ENCODE measurements around the gene CRIM1. TPM values are rescaled to one million over a fixed set of nuclear protein-coding genes. Genes with fewer than 3 reads are reported as not detected.

Gene CRIM1
- total and polyA plus RNA-seq, 10 donors: 7.1 to 213 (median 110) TPM

DNA sequence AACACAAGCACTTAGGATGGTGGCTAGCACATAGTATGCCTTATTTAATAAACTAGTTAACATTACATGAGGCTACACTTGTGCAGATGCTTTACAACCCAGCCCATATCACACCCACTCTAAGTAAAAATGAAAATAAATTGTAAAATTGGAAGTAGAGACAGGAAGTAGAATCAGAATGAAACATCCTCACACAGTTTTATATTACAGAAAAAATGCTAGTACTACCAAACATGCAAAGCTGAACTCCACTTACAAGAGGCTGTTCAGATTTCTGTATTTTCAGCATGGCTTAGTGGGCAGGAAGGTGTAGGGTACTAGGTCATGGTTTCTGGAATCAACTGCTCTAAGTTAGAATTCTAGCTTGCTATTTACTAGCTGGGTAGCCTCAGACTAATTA lies 18.2 kb upstream of the CRIM1 start:
- Histone ChIP-seq H3K9me3 (no peaks in the 10 kb centered on the region), H3K27ac (no peak overlapping the region), H3K4me1 (peaks cover 0 to 5% (median 0%) of the 10 kb centered on the region in 6 donors), H3K27me3 (replicated peaks in 1 of 7) (no peaks in the 10 kb centered on the region), H3K36me3 (no peaks in the 10 kb centered on the region), H3K4me3 (no peak overlapping the region)
- DNase-seq: no peak
- intact Hi-C loops (cut with DNase I; ENCODE audit: low total_unique reads): no loop called here
- TF ChIP-seq, protein P1, sequence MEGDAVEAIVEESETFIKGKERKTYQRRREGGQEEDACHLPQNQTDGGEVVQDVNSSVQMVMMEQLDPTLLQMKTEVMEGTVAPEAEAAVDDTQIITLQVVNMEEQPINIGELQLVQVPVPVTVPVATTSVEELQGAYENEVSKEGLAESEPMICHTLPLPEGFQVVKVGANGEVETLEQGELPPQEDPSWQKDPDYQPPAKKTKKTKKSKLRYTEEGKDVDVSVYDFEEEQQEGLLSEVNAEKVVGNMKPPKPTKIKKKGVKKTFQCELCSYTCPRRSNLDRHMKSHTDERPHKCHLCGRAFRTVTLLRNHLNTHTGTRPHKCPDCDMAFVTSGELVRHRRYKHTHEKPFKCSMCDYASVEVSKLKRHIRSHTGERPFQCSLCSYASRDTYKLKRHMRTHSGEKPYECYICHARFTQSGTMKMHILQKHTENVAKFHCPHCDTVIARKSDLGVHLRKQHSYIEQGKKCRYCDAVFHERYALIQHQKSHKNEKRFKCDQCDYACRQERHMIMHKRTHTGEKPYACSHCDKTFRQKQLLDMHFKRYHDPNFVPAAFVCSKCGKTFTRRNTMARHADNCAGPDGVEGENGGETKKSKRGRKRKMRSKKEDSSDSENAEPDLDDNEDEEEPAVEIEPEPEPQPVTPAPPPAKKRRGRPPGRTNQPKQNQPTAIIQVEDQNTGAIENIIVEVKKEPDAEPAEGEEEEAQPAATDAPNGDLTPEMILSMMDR (IDR thresholded peaks at IDR 0.05 in 8 of 11, conservative IDR thresholded peaks at IDR 0.05 in 3 of 11): no peak
- TF ChIP-seq POLR2A (IDR thresholded peaks at IDR 0.05) (no peak), POLR2AphosphoS5 (IDR thresholded peaks at IDR 0.05) (no peak)

DNA sequence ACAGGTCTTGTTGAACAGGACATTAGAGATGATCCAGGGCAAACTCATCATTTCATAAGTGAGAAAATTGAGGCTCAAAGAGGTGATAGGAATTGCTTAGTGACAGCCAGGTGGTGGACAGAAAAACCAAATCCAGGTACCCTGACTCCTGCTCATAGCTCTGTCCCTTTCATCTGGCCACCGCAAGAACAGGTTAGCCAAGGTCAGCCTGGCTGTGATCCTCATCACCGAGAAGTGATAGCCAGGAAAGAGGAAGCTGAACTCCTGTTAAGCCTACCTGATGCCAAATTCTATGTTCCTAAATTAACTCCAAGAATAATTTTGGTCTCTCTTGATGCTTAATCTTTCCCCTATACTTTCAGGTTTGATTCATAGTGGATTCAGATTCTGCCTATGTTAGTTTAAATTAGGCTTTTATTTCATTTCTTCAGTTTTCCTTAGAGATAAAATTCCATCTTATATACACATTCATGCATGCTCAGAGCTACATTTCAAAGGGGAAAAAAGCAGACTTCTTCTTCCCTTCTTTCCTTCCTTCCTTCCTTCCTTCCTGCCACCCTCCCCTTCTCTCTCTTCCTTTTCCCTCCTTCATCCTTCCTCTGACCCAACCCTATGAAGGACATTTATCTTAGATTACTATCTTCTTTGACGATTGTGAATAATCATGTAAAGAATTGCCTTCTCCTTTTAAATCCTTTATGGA lies 17.3 kb upstream of the CRIM1 start:
- TF ChIP-seq POLR2AphosphoS5 (IDR thresholded peaks at IDR 0.05): no peak
- TF ChIP-seq, protein P1 (IDR thresholded peaks at IDR 0.05 in 8 of 11, conservative IDR thresholded peaks at IDR 0.05 in 3 of 11): no peak
- no peak for TF ChIP-seq POLR2A (IDR thresholded peaks at IDR 0.05)
- Histone ChIP-seq H3K27me3 (replicated peaks in 1 of 7) (no peaks in the 10 kb centered on the region), H3K4me3 (no peak overlapping the region), H3K4me1 (peaks cover 0 to 5% (median 0%) of the 10 kb centered on the region in 6 donors), H3K9me3 (no peaks in the 10 kb centered on the region), H3K27ac (no peak overlapping the region), H3K36me3 (no peaks in the 10 kb centered on the region)
- DNase-seq: no peak
- intact Hi-C loops (cut with DNase I; ENCODE audit: low total_unique reads): no loop called here
- WGBS, 5 donors: 62 to 77% (median 65%) methylated on average over 3 of the region's 3 CpGs

DNA sequence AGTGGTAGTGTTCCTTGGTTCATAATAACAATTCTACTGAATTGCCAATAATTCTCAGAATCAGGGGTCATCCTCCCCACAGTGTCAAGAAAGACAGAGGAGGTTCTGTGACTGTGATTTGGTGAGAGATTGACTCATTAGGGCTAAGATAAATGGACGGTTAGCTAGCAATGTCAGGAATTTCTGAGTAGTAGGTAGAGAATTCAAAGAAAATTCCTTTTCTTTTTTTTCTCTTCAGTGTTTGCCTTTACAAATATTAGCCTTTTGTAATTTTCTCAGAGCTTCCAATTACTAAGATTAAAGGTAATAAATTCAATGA lies 16.8 kb upstream of the CRIM1 start:
- TF ChIP-seq POLR2AphosphoS5 (IDR thresholded peaks at IDR 0.05): no peak
- no peak for TF ChIP-seq POLR2A (IDR thresholded peaks at IDR 0.05)
- TF ChIP-seq, protein P1 (IDR thresholded peaks at IDR 0.05 in 8 of 11, conservative IDR thresholded peaks at IDR 0.05 in 3 of 11): no peak
- WGBS, 5 donors: 71 to 85% (median 72%) methylated on average over 1 of the region's 1 CpG
- Histone ChIP-seq H3K4me3 (no peak overlapping the region), H3K9me3 (no peaks in the 10 kb centered on the region), H3K4me1 (peaks cover 0 to 5% (median 0%) of the 10 kb centered on the region in 6 donors), H3K36me3 (no peaks in the 10 kb centered on the region), H3K27me3 (replicated peaks in 1 of 7) (no peaks in the 10 kb centered on the region), H3K27ac (no peak overlapping the region)
- intact Hi-C loops (cut with DNase I; ENCODE audit: low total_unique reads): no loop called here
- no peak for DNase-seq

DNA sequence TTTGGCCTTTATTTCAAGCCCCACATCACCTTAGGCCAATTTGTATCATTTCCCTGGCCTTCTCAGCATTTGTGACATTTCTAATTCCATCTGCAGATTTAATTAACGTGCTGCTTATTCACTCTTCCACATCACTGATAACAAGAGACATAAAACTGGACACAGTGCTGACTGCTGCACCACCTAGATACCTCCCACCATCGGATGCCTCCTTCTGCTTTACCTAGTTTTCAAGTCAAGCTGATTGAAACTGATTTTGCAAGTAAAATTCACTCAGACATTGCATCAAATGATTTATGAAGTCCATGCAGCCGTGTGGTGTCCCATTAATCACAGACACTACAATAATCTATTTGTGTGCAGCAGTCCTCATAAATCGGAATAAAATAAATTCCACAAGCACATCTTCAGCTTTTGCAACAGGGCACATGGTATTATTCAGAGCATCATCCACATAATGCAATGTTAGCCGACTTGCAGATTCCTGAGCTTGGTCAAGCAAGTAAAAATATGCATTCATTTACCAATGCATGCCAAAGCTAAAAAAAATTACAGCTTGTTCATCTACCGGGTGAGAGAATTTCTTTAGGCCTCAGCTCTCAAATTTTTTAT lies 15.9 kb upstream of the CRIM1 start:
- Histone ChIP-seq H3K36me3 (no peaks in the 10 kb centered on the region), H3K4me1 (peaks cover 0 to 5% (median 0%) of the 10 kb centered on the region in 6 donors), H3K27me3 (replicated peaks in 1 of 7) (no peaks in the 10 kb centered on the region), H3K9me3 (no peaks in the 10 kb centered on the region), H3K27ac (no peak overlapping the region), H3K4me3 (no peak overlapping the region)
- intact Hi-C loops (cut with DNase I; ENCODE audit: low total_unique reads): loop anchor here (10.0 kb wide), 1 partner anchor 325 kb away; no protein-coding TSS in a partner anchor
- DNase-seq: no peak
- TF ChIP-seq, protein P1 (IDR thresholded peaks at IDR 0.05 in 8 of 11, conservative IDR thresholded peaks at IDR 0.05 in 3 of 11): no peak
- TF ChIP-seq POLR2AphosphoS5 (IDR thresholded peaks at IDR 0.05): no peak
- TF ChIP-seq POLR2A (IDR thresholded peaks at IDR 0.05): no peak
- WGBS, 5 donors: 84 to 92% (median 87%) methylated on average over 6 of the region's 6 CpGs

Measured in spleen (tissue), 11 donors.